Measurements from ENCODE around the gene SPATC1L. TPM values are rescaled to one million over a fixed set of nuclear protein-coding genes. Genes with fewer than 3 reads are reported as not detected.
A peak's percentile ranks its signal among the peaks of the same experiment; 100 is the strongest.

SPATC1L gene
- total and polyA plus RNA-seq, 2 of the 8 experiments (the other 6 are each of a cell fraction or from before 2014, with no cell fraction given), result 24.9 to 50.0 TPM

GRCh38 chr21:46160907-46161632 is 23.2 kb downstream of the SPATC1L start:
- H2BK5ac ChIP-seq (ENCODE audit: low read depth, low read length), result no peak overlapping the region
- DNase-seq (ENCODE audit: low read depth in 1 of 2, low spot score in 2 of 2) (peak in 1 of 2 experiments; percentile 42), FAIRE-seq (no peak)
- H3K27me3 ChIP-seq (replicated peaks in 1 of 4; ENCODE audit: control insufficient read depth in 3 of 4, extremely low read depth in 1 of 4, insufficient read depth in 3 of 4, low read length in 3 of 4), result no peaks in the 10 kb centered on the region; a peak in 1 of 7 replicates
- no peak overlapping the region for H2AFZ ChIP-seq (ENCODE audit: low read length)
- H3K4me2 ChIP-seq (ENCODE audit: insufficient read depth in 1 of 2, low read depth in 2 of 2, low read length in 2 of 2), result no peak overlapping the region
- no peak overlapping the region for H2BK12ac ChIP-seq (ENCODE audit: low read depth, low read length)
- no peak overlapping the region for H2BK20ac ChIP-seq (ENCODE audit: low read length)
- no peak overlapping the region for H2AK5ac ChIP-seq (ENCODE audit: low read depth, low read length)
- H4K8ac ChIP-seq (ENCODE audit: extremely low read depth, insufficient read depth, low read length), result no peak overlapping the region; the same call in 1 of the 2 replicates
- no peak overlapping the region for H4K5ac ChIP-seq (ENCODE audit: insufficient read length, low read depth, low read length)
- H4K20me1 ChIP-seq (replicated peaks in 1 of 2; ENCODE audit: control insufficient read depth in 1 of 2, insufficient read depth in 2 of 2, low read length in 2 of 2), result peaks cover 0 to 1% of the 10 kb centered on the region in 2 experiments
- no peak overlapping the region for H2BK120ac ChIP-seq (replicated peaks; ENCODE audit: low read depth, low read length)
- H3K79me2 ChIP-seq (ENCODE audit: control insufficient read depth in 1 of 2, insufficient read depth in 2 of 2, low read length in 2 of 2), result no peaks in the 10 kb centered on the region
- no peak overlapping the region for H3K56ac ChIP-seq (replicated peaks; ENCODE audit: insufficient read length, low read depth, low read length)
- no peak overlapping the region; a peak in 1 of 8 replicates for H3K4me3 ChIP-seq (ENCODE audit: extremely low read depth in 1 of 4, insufficient read depth in 2 of 4, low read depth in 3 of 4, low read length in 4 of 4)
- H2BK15ac ChIP-seq (ENCODE audit: low read length), result no peak overlapping the region
- no peaks in the 10 kb centered on the region; a peak in 1 of 7 replicates for H3K4me1 ChIP-seq (replicated peaks in 1 of 4; ENCODE audit: control insufficient read depth in 3 of 4, insufficient read depth in 4 of 4, low read length in 3 of 4)
- peaks cover 0 to 19% (median 8%) of the 10 kb centered on the region in 4 experiments; a peak in 5 of 8 replicates for H3K36me3 ChIP-seq (ENCODE audit: control insufficient read depth in 2 of 4, insufficient read depth in 4 of 4, low read length in 3 of 4)
- H3K4ac ChIP-seq (replicated peaks; ENCODE audit: insufficient read length, low read depth, low read length), result no peak overlapping the region
- H4K91ac ChIP-seq (replicated peaks; ENCODE audit: insufficient read length, low read length), result no peak overlapping the region
- CTCF ChIA-PET (ENCODE audit: partially characterized antibody), result interaction anchor here (1.8 kb wide), 2 partner anchors 8 to 18 kb away, joined by 8 to 9 read pairs; no protein-coding TSS in a partner anchor
- no peak overlapping the region for H3K18ac ChIP-seq (ENCODE audit: extremely low read depth, low read length)
- H3K14ac ChIP-seq (ENCODE audit: insufficient read length), result no peak overlapping the region
- POLR2A ChIA-PET (ENCODE audit: partially characterized antibody), result no interaction called here
- no peaks in the 10 kb centered on the region; the same call in 1 of the 2 replicates for H3K79me1 ChIP-seq (ENCODE audit: low read depth, low read length)
- H3K27ac ChIP-seq (ENCODE audit: low read depth, low read length), result no peak overlapping the region
- H3K9me3 ChIP-seq (ENCODE audit: insufficient read depth in 2 of 2, low read depth in 1 of 2, low read length in 1 of 2), result peaks cover 4 to 26% of the 10 kb centered on the region in 2 experiments; a peak in 2 of 4 replicates
- no peak overlapping the region for H3K23ac ChIP-seq (ENCODE audit: insufficient read length)
- H3K9ac ChIP-seq (replicated peaks in 1 of 4; ENCODE audit: extremely low read depth in 1 of 4, low read depth in 3 of 4, low read length in 3 of 4), result no peak overlapping the region
- WGBS, 2 experiments (ENCODE audit: extremely low coverage in 1 of 2, insufficient coverage in 1 of 2, insufficient read length in 1 of 2, insufficient replicate concordance in 2 of 2, low coverage in 1 of 2, low lambda C conversion rate in 2 of 2, missing lambda C conversion rate in 1 of 2), result 94% methylated on average over 52 of the region's 72 CpGs; no CpG with 5 or more reads in 1 of the 2 experiments
- no peaks in the 10 kb centered on the region for H3K23me2 ChIP-seq (ENCODE audit: low read depth, low read length)
- TF ChIP-seq KDM5A (IDR thresholded peaks at IDR 0.05; ENCODE audit: low read length) (no peak), CHD1 (IDR thresholded peaks at IDR 0.05; ENCODE audit: low read depth, low read length) (no peak)
